Fibroblast of lung (primary cell): ENCODE results near the gene SLC6A12.

Source experiments
- EZH2 ChIP-seq: IDR thresholded peaks from 2 replicates; pipeline ENCODE4 v1.5.1; 2012; ENCODE audit warnings: low read length, control low read depth, mild to moderate bottlenecking; ENCODE audit errors: missing control alignments
- TF ChIP-seq, protein P1 (sequence below), 2 donors: IDR thresholded peaks in 1 of 2; conservative IDR thresholded peaks in 1 of 2; 1 replicate in 1 of 2; 2 replicates in 1 of 2; pipeline ENCODE4 v1.5.1; 2011 to 2012; ENCODE audit warnings: low read length in 2 of 2, control low read depth in 1 of 2, inconsistent platforms in 1 of 2, low read depth in 1 of 2, mild to moderate bottlenecking in 1 of 2

GRCh38 chr12:140162-140561 is 73.8 kb downstream of the SLC6A12 start:
- TF ChIP-seq, protein P1, sequence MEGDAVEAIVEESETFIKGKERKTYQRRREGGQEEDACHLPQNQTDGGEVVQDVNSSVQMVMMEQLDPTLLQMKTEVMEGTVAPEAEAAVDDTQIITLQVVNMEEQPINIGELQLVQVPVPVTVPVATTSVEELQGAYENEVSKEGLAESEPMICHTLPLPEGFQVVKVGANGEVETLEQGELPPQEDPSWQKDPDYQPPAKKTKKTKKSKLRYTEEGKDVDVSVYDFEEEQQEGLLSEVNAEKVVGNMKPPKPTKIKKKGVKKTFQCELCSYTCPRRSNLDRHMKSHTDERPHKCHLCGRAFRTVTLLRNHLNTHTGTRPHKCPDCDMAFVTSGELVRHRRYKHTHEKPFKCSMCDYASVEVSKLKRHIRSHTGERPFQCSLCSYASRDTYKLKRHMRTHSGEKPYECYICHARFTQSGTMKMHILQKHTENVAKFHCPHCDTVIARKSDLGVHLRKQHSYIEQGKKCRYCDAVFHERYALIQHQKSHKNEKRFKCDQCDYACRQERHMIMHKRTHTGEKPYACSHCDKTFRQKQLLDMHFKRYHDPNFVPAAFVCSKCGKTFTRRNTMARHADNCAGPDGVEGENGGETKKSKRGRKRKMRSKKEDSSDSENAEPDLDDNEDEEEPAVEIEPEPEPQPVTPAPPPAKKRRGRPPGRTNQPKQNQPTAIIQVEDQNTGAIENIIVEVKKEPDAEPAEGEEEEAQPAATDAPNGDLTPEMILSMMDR (conservative IDR thresholded peaks at IDR 0.05 in 1 of 2, IDR thresholded peaks at IDR 0.05 in 1 of 2; ENCODE audit: low read depth in 1 of 2, low read length in 2 of 2): no peak
- peak; percentile 6 for TF ChIP-seq EZH2
